Measurements from ENCODE around the gene CDH13.

GRCh38 chr16:83345846-83346640 lies 719.3 kb downstream of the CDH13 start:
- TF ChIP-seq CTCF (IDR thresholded peaks at IDR 0.05): no peak
- no peak for TF ChIP-seq POLR2A (IDR thresholded peaks at IDR 0.05)

Data from adrenal gland (tissue), 5 donors.